GM19463 (cell line): ENCODE data around the gene TAF1C.

Experiments used
- ATAC-seq: cut with Tn5 transposase; IDR thresholded peaks from one replicate; pipeline ENCODE4 v1.9.1; 2021; ENCODE audit warnings: mild to moderate bottlenecking, moderate library complexity; ENCODE audit not compliant: unreplicated experiment

TAF1C gene

GRCh38 chr16:84161037-84161436 lies 25.8 kb downstream of the TAF1C start:
- ATAC-seq: no peak

- ATAC-seq: no peak
Observed at GRCh38 chr16:84159800-84160199, 27.1 kb downstream of the TAF1C start.

- no peak for ATAC-seq
Observed at GRCh38 chr16:84159007-84159406, 27.9 kb downstream of the TAF1C start.

GRCh38 chr16:84156342-84156784 lies 30.5 kb downstream of the TAF1C start:
- ATAC-seq: no peak

- ATAC-seq: no peak
Observed at GRCh38 chr16:84155771-84156170, 31.1 kb downstream of the TAF1C start.

- ATAC-seq: no peak
Observed at GRCh38 chr16:84155226-84155625, 31.6 kb downstream of the TAF1C start.

GRCh38 chr16:84153660-84154214 lies 33.1 kb downstream of the TAF1C start:
- ATAC-seq: no peak

GRCh38 chr16:84150926-84151325 lies 35.9 kb downstream of the TAF1C start:
- ATAC-seq: no peak

- peak; percentile 90 for ATAC-seq
Observed at GRCh38 chr16:84144859-84145639, 41.8 kb downstream of the TAF1C start, which contains the start of the genes DNAAF1 and HSDL1. TSS of gene DNAAF1 (plus strand) at chr16:84145308. CDS start at chr16:84145441, 133 bp downstream. TSS of gene HSDL1 (minus strand) at chr16:84145177. CDS start at chr16:84131321, 13,856 bp downstream.

GRCh38 chr16:84144209-84144858 lies 42.5 kb downstream of the TAF1C start:
- no peak for ATAC-seq

GRCh38 chr16:84143784-84144199 lies 43.1 kb downstream of the TAF1C start:
- ATAC-seq: no peak

- no peak for ATAC-seq
Observed at GRCh38 chr16:84143081-84143480, 43.8 kb downstream of the TAF1C start.

- ATAC-seq: no peak
Observed at GRCh38 chr16:84141143-84141670, 45.6 kb downstream of the TAF1C start.

GRCh38 chr16:84139628-84140258 lies 47.1 kb downstream of the TAF1C start:
- ATAC-seq: no peak

- ATAC-seq: peak; percentile 95
Observed at GRCh38 chr16:84138824-84139627, 47.8 kb downstream of the TAF1C start.

GRCh38 chr16:84138500-84138823 lies 48.4 kb downstream of the TAF1C start:
- no peak for ATAC-seq

GRCh38 chr16:84137769-84138357 lies 49.0 kb downstream of the TAF1C start:
- no peak for ATAC-seq

- no peak for ATAC-seq
Observed at GRCh38 chr16:84137287-84137686, 49.6 kb downstream of the TAF1C start.

GRCh38 chr16:84136331-84137125 lies 50.3 kb downstream of the TAF1C start:
- no peak for ATAC-seq
